GM19240 (cell line): ENCODE results near the gene MAGEB5.
"Not testable (repeated sequence)": the region's sequence is repeated elsewhere in the genome, so short reads cannot be mapped to it uniquely, and the experiment has no call there.

ENCODE experiments used
- DNase-seq: peaks from one replicate; pipeline ENCODE4 v3.0.0; 2011; ENCODE audit warnings: low spot score; ENCODE audit not compliant: insufficient read length

MAGEB5 gene

GRCh38 chrX:26215869-26216268, at the start of gene MAGEB5:
MAGEB5 (plus strand) TSS chrX:26216169; CDS start chrX:26217302, 1,133 bp downstream.
- no peak for DNase-seq

- DNase-seq: no peak
These were observed 23.8 kb upstream of the MAGEB5 start, which contains the start of gene MAGEB6 for GRCh38 chrX:26192204-26192603. MAGEB6 (plus strand) TSS chrX:26192440; CDS start chrX:26193847, 1,407 bp downstream.

- no peak for DNase-seq
These were observed 12.4 kb upstream of the MAGEB5 start for GRCh38 chrX:26203561-26203960.

GRCh38 chrX:26204717-26205116, 11.3 kb upstream of the MAGEB5 start:
- DNase-seq: not testable (repeated sequence)

- no peak for DNase-seq
These were observed 8.0 kb upstream of the MAGEB5 start for GRCh38 chrX:26208012-26208411.

- DNase-seq: no peak
These were observed 3.4 kb downstream of the MAGEB5 start for GRCh38 chrX:26219351-26219750.

- DNase-seq: no peak
These were observed 18.2 kb downstream of the MAGEB5 start for GRCh38 chrX:26234177-26234576.

GRCh38 chrX:26253526-26253925, 37.6 kb downstream of the MAGEB5 start:
- DNase-seq: no peak

- DNase-seq: no peak
These were observed 38.5 kb downstream of the MAGEB5 start for GRCh38 chrX:26254436-26254835.

- DNase-seq: no peak
These were observed 46.2 kb downstream of the MAGEB5 start for GRCh38 chrX:26262121-26262523.
